Right ventricle myocardium inferior (tissue), 1 donor: ENCODE results near the gene CCDC171. TPM values are rescaled to one million over a fixed set of nuclear protein-coding genes. Genes with fewer than 3 reads are reported as not detected.
"Not testable (repeated sequence)": the region's sequence is repeated elsewhere in the genome, so short reads cannot be mapped to it uniquely, and the experiment has no call there.

Experiments
- ATAC-seq: fragments of 200-7000 bp; cut with Tn5 transposase; one replicate; pipeline ENCODE4 v1.9.1; 2020; ENCODE audit warnings: mild to moderate bottlenecking, moderate library complexity
- DNase-seq: peaks from one replicate; pipeline ENCODE4 v3.0.0; 2021; ENCODE audit errors: missing footprints
- intact Hi-C: fragments of 100-400 bp; cut with DNase I; formaldehyde crosslinking; loops from one replicate; pipeline ENCODE4 v1.11.0; 2022
- total RNA-seq: library from RNA; stranded (reverse); fragmentation: NEBNext Ultra II Directional; extraction: Animal tissue kit (Norgen Biotek cat#: 25700); gene quantifications from one replicate; pipeline ENCODE4 v1.2.1, GENCODE V29; 2021
- donor health status: DM: no; HTN: yes; CAD: no; lungs with severe emphysema.

Gene CCDC171
- total RNA-seq, 1 donor from 2014 or later = 1.6 TPM

- DNase-seq = no peak
- ATAC-seq = no peak
- intact Hi-C loops = no loop called here
Measured at GRCh38 chr9:15729507-15729906, 176.7 kb downstream of the CCDC171 start.

DNA sequence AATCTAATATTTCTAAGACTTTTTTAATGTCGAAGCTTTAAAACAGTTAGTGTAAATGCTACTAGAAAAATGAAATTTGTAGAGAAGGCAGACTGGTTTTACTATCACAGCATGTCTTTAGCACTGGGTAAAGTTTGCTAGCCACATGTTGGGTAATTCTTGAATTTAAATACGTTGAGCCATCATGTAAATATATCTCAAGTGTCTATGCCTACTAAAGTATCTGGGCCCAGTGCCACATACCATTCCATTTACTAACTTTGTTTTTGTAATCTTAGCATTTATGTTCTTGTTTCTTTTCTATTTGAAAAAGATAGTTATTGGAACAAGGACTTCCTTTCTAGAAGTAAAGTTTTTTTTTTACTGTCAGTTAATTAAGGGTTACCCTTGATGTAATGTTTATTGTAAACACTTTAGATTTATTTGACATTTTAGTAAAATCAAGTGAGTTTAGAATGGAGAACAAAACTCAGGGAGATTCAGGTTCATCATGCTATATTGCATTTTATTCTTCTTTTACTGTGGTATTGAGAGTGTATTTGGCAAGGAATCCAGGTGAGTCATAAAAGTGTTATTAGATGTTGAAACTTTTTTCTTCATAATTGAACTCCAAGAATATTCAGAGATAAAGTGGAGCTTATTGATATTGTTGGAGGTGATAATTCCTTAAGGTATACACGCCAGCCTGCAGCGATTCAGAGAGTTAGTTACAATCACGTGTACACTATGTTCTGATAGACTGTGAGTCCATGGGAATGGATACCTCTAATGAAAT is 182.4 kb downstream of the CCDC171 start:
- ATAC-seq = no peak
- intact Hi-C loops = no loop called here
- no peak for DNase-seq

- intact Hi-C loops = no loop called here
- ATAC-seq (no peak), DNase-seq (no peak)
Measured at GRCh38 chr9:15736569-15736968, 183.7 kb downstream of the CCDC171 start.

- DNase-seq (no peak), ATAC-seq (no peak)
- intact Hi-C loops = no loop called here
Measured at GRCh38 chr9:15738011-15738410, 185.2 kb downstream of the CCDC171 start.

DNA sequence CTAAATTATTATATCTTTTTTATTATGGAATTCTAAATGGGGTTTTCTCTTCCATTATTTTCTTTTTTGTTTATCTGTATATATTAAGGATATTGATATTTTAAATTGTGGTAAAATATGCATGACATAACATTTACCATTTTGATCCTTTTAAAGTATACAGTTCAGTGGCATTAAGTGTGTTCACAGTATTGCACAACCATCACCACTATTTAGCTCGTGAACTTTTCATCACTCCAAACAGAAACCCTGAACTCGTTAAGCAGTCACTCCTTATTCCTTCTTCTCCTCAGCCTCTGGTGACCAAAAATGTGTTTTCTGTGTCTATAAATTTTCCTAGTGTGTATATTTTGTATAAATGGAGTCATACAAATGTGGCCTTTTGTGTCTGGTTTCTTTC is 188.2 kb downstream of the CCDC171 start:
- intact Hi-C loops = no loop called here
- ATAC-seq (no peak), DNase-seq (no peak)

- DNase-seq = no peak
- intact Hi-C loops = no loop called here
- no peak for ATAC-seq
Measured at GRCh38 chr9:15743512-15743911, 190.7 kb downstream of the CCDC171 start.

DNA sequence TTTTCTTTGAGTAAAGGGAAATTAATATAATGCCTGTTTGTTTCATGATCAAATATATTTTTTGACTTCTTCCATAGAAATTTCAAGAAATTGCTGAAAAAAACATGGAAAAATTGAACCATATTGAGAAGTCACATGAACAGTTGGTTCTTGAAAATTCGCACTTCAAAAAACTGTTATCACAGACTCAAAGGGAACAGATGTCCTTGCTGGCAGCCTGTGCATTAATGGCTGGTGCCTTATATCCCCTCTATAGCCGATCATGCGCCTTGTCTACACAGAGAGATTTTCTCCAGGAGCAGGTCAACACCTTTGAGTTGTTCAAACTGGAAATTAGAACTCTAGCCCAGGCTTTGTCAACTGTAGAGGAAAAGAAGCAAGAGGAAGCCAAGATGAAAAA is 191.4 kb downstream of the CCDC171 start:
- intact Hi-C loops = no loop called here
- ATAC-seq = no peak
- no peak for DNase-seq

DNA sequence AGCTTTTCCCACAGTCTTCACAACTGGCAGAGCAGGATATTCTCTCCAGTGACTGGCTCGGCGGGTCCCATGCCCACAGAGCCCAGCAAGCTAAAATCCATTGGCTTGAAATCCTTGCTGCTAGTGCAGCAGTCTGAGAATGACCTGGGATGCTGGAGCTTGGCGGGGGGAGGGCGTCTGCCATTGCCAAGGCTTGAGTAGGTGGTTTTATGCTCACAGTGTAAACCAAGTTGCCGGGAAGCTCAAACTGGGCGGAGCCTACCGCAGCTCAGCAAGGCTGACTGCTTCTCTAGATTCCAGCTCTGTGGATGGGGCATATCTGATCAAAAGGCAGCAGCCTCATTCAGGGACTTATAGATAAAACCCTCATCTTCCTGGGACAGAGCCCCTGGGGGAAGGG is 194.1 kb downstream of the CCDC171 start:
- DNase-seq (no peak), ATAC-seq (no peak)
- intact Hi-C loops = no loop called here

DNA sequence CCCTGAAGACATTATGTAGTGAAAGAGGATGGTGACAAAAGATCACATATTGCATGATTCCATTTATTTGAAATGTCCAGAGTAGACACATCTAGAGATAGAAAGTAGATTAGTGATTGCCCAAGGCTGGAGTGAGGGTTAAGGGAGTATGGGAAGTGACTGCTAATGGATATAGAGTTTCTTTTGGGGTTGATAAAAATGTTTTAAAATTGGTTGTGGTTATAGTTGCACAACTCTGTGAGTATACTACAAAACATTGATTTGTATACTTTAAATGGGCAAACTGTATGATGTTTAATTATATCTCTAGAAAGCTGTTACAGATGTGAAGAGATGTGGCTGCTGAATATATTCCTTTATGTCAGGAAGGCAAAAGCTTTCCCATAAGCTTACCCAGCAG is 202.8 kb downstream of the CCDC171 start:
- DNase-seq (no peak), ATAC-seq (no peak)
- intact Hi-C loops = no loop called here

DNA sequence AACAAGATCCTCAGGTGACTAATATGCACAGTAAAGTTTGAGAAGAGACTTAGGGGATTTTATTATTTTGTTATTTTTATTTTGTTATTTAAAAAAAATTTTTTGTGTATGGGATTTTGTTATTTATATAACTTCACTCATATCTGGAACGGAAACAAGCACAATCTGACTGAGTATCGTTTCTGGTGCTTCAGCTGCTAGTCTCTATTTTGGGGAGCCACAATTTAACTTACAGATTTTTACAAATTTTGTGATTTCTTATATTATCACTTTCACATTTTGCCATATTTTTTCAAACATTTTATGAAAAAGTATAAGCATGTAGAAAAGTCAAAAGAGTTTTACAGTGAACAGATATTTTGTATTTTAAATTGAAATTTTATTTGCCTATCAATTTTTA is 208.7 kb downstream of the CCDC171 start:
- intact Hi-C loops = no loop called here
- ATAC-seq = no peak

GRCh38 chr9:15763371-15763770 is 210.5 kb downstream of the CCDC171 start:
- intact Hi-C loops = no loop called here
- DNase-seq (no peak), ATAC-seq (no peak)

More for the DNA sequence above, 208.7 kb downstream of the CCDC171 start:
- no peak for DNase-seq

GRCh38 chr9:15764131-15764530 is 211.3 kb downstream of the CCDC171 start:
- DNase-seq (no peak), ATAC-seq (no peak)
- intact Hi-C loops = no loop called here

DNA sequence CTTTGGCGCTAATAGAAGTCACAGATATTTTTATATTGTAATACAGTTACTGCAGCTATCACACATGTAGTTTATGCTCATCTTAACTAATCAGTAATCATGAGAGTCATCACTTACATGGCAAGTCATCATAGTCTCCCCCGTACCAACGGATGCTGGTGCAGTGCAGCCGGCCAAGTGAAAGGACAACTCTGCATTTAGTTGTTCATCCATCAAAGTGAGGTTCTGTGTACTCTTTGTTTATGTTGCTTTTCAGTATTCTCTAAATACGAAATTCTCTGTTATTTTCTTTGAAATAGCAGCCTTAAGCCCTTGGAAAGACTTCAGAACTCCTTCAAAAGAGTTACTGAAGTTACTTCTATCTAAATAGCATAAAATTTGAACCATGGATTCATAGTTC is 216.7 kb downstream of the CCDC171 start:
- DNase-seq (no peak), ATAC-seq (no peak)
- intact Hi-C loops = no loop called here

DNA sequence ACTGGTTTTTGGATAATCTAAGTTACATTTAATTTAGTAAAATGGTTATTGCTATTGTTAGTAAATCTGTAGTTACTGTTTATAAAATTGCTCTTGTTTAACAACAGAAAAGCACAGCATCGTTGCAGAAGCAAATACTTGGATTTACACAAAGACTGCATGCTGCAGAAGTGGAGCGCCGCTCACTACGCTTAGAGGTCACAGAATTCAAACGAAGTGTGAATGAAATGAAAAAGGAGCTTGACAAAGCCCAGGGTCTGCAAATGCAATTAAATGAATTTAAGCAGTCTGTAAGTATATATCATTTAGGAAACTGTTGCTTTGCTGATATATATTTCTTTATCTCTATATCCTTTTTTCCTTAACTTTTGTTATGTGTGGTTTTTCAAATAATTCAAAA is 226.0 kb downstream of the CCDC171 start:
- DNase-seq (no peak), ATAC-seq (no peak)
- intact Hi-C loops = no loop called here

DNA sequence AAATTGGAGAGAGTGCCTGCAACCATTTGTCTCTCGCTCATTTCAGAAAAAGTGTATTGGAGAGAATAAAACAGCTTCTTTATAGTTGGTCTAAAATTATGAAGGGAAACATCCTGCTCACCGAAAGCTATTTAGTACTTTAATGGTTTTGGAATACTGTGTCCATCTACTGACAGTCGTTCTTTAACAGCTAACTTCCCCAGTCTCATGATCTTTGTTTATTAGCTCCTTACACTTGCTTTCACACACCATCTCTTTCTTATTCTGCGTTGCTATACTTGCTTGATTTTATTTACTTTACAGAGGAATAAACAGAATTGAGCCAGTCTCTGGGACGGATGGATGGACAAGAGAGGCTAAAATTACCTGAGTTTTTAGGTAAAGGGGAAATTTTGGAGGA is 229.3 kb downstream of the CCDC171 start:
- ATAC-seq (no peak), DNase-seq (no peak)
- intact Hi-C loops = no loop called here

- intact Hi-C loops = no loop called here
- no peak for ATAC-seq
- no peak for DNase-seq
Measured at GRCh38 chr9:15785584-15785983, 232.7 kb downstream of the CCDC171 start.

GRCh38 chr9:15786616-15787015 is 233.8 kb downstream of the CCDC171 start:
- no peak for DNase-seq
- intact Hi-C loops = no loop called here
- ATAC-seq = no peak

DNA sequence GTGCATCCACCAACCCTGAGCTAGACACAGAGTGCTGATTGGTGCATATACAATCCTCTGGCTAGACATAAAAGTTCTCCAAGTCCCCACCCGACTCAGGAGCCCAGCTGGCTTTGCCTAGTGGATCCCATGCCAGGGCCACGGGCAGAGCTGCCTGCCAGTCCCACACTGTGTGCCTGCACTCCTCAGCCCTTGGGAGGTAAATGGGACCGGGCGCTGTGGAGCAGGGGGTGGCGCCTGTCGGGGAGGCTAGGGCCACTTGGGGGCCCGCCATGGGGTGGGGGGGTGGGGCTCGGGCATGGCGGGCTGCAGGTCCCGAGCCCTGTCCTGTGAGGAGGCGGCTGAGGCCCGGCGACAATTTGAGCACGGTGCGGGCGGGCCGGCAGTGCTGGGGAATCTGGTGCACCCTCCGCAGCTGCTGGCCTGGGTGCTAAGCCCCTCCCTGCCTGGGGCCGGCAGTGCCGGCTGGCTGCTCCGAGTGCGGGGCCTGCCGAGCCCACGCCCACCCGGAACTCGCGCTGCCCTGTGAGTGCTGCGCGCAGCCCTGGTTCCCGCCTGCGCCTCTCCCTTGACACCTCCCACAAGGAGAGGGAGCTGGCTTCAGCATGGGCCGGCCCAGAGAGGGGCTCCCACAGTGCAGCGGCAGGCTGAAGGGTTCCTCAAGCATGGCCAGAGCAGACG is 257.5 kb downstream of the CCDC171 start:
- ATAC-seq, intact Hi-C loops: not testable (repeated sequence)
- DNase-seq = peak; percentile 62

- intact Hi-C loops = no loop called here
- ATAC-seq = no peak
- no peak for DNase-seq
Measured at GRCh38 chr9:15813076-15813475, 260.2 kb downstream of the CCDC171 start.

DNA sequence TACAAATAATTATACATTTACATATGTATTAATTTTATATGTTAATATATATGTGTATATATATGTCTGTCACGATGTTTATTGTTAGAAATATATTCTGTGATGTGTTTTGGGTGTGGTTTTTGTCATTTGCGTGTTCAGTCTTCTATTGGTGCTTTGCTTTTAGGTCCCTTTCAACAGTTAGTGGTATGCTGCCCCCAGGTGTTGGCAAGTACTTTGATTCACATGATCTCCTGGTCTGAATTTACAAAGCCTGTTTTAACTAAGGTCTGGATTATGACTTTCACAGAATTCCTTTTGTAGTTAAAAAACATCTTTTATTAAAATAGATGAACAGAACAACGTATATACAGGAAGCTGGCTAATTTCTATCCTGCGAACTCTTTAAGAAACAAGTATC is 271.5 kb downstream of the CCDC171 start:
- intact Hi-C loops = no loop called here

DNA sequence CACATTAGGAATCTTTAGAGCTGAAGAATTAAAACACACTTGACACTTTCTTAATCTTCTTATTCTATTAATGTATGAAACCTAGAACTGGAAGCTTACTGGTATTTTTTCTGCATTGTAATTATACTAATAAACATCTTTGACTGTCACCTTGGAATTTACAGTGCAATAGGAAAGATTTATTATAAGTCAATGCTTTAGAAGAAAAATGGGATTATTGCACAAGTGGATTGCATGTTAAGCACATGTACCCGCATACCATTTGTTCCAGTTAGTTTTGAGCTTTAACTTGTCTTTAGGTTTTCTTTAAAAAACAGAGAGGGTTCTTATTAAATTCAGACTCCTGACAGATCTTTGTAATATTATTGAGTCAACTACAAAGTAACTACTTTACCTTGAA is 278.5 kb downstream of the CCDC171 start:
- ATAC-seq (no peak), DNase-seq (no peak)
- intact Hi-C loops = no loop called here

More for the DNA sequence above, 271.5 kb downstream of the CCDC171 start:
- ATAC-seq = no peak
- DNase-seq = no peak
